ENCODE measurements around the gene PEX14.
A peak's percentile ranks its signal among the peaks of the same experiment; 100 is the strongest.

PEX14 gene

GRCh38 chr1:10637834-10638558 is 163.2 kb downstream of the PEX14 start:
- peak; percentile 54 for DNase-seq

GRCh38 chr1:10638559-10639005 is 163.8 kb downstream of the PEX14 start:
- no peak for DNase-seq

- DNase-seq, result no peak
Measured at GRCh38 chr1:10639011-10639774, 164.4 kb downstream of the PEX14 start.

- DNase-seq, result peak; percentile 95
Measured at GRCh38 chr1:10639775-10640578, 165.2 kb downstream of the PEX14 start.

GRCh38 chr1:10640843-10641553 is 166.2 kb downstream of the PEX14 start:
- no peak for DNase-seq

- DNase-seq, result no peak
Measured at GRCh38 chr1:10641976-10642375, 167.2 kb downstream of the PEX14 start.

- no peak for DNase-seq
Measured at GRCh38 chr1:10642403-10643080, 167.8 kb downstream of the PEX14 start.

- no peak for DNase-seq
Measured at GRCh38 chr1:10643607-10644306, 169.0 kb downstream of the PEX14 start.

- DNase-seq, result no peak
Measured at GRCh38 chr1:10644307-10645128, 169.8 kb downstream of the PEX14 start.

GRCh38 chr1:10646347-10646861 is 171.7 kb downstream of the PEX14 start:
- no peak for DNase-seq

- DNase-seq, result no peak
Measured at GRCh38 chr1:10647414-10648170, 172.8 kb downstream of the PEX14 start.

GRCh38 chr1:10648689-10649516 is 174.2 kb downstream of the PEX14 start:
- peak; percentile 54 for DNase-seq

GRCh38 chr1:10649517-10650201 is 174.9 kb downstream of the PEX14 start:
- peak; percentile 89 for DNase-seq

- peak; percentile 86 for DNase-seq
Measured at GRCh38 chr1:10650556-10651388, 176.0 kb downstream of the PEX14 start.

- DNase-seq, result peak; percentile 91
Measured at GRCh38 chr1:10651389-10651766, 176.6 kb downstream of the PEX14 start.

GRCh38 chr1:10651793-10652192 is 177.0 kb downstream of the PEX14 start:
- DNase-seq, result no peak

GRCh38 chr1:10652626-10653025 is 177.9 kb downstream of the PEX14 start:
- DNase-seq, result no peak
